ENCODE measurements around the gene CDS1. TPM values are rescaled to one million over a fixed set of nuclear protein-coding genes. Genes with fewer than 3 reads are reported as not detected.

CDS1 gene
- total RNA-seq, 4 donors from 2014 or later = 0.83 to 1.7 (median 1.3) TPM

- Histone ChIP-seq H3K27ac (replicated peaks in 1 of 4) (no peak overlapping the region), H3K27me3 (no peaks in the 10 kb centered on the region), H3K4me3 (no peak overlapping the region), H3K36me3 (peaks cover 44 to 94% (median 72%) of the 10 kb centered on the region in 4 donors), H3K4me1 (no peaks in the 10 kb centered on the region), H3K9me3 (no peaks in the 10 kb centered on the region)
- WGBS = 89% methylated on average over 4 of the region's 4 CpGs
- DNase-seq (ENCODE audit: extremely low spot score) = no peak
- intact Hi-C loops (cut with DNase I) = no loop called here
- no peak for TF ChIP-seq POLR2A (IDR thresholded peaks at IDR 0.05; ENCODE audit: low read depth)
- no peak for TF ChIP-seq CTCF (IDR thresholded peaks at IDR 0.05)
- TF ChIP-seq POLR2AphosphoS5 (IDR thresholded peaks at IDR 0.05) = no peak
- TF ChIP-seq EP300 (IDR thresholded peaks at IDR 0.05) = no peak
Measured at GRCh38 chr4:84697615-84698201, 114.8 kb downstream of the CDS1 start.

- intact Hi-C loops (cut with DNase I) = no loop called here
- Histone ChIP-seq H3K4me1 (no peaks in the 10 kb centered on the region), H3K9me3 (no peaks in the 10 kb centered on the region), H3K36me3 (peaks cover 53 to 94% (median 74%) of the 10 kb centered on the region in 4 donors), H3K27ac (replicated peaks in 1 of 4) (no peak overlapping the region), H3K27me3 (no peaks in the 10 kb centered on the region), H3K4me3 (no peak overlapping the region)
- no peak for TF ChIP-seq EP300 (IDR thresholded peaks at IDR 0.05)
- TF ChIP-seq CTCF (IDR thresholded peaks at IDR 0.05) = no peak
- no peak for TF ChIP-seq POLR2A (IDR thresholded peaks at IDR 0.05; ENCODE audit: low read depth)
- DNase-seq (ENCODE audit: extremely low spot score) = no peak
- 94% methylated on average over 6 of the region's 6 CpGs for WGBS
Measured at GRCh38 chr4:84699001-84699671, 116.2 kb downstream of the CDS1 start.

Small RNA genes lying within 50 kb of the gene (small RNA-seq; reads per million reads assigned to genes)
- gene RN7SL552P (0 reads per million in 3 donors), gene RPL3P13 (0 reads per million in 3 donors)

Other genes with a start within 250 kb of the CDS1 start
- 100 to 1,000 TPM in 1 of 4 donors, 10 to 100 TPM in 3; 48.2 to 115 (median 75.4) TPM for gene NKX6-1, start 83.8 kb upstream of the CDS1 start, total RNA-seq